ENCODE results near the gene GSX1. TPM values are rescaled to one million over a fixed set of nuclear protein-coding genes. Genes with fewer than 3 reads are reported as not detected.

The GSX1 gene
- total RNA-seq, 1 donor from 2014 or later = not detected

GRCh38 chr13:27827646-27828045, 35.4 kb downstream of the GSX1 start:
- no peak for TF ChIP-seq CTCF (IDR thresholded peaks at IDR 0.05; ENCODE audit: insufficient read depth, low read length, severe bottlenecking)
- FAIRE-seq (no peak), DNase-seq (ENCODE audit: low read depth) (no peak)
- H3K4me3 ChIP-seq (ENCODE audit: low read depth, low read length) = no peak overlapping the region
- H3K36me3 ChIP-seq (ENCODE audit: control insufficient read depth, insufficient read depth, low read length) = no peaks in the 10 kb centered on the region
- H3K27me3 ChIP-seq (ENCODE audit: control insufficient read depth, insufficient read depth, low read length) = peaks cover 18% of the 10 kb centered on the region

GRCh38 chr13:27830010-27830409, 37.7 kb downstream of the GSX1 start:
- TF ChIP-seq CTCF (IDR thresholded peaks at IDR 0.05; ENCODE audit: insufficient read depth, low read length, severe bottlenecking) = peak; percentile 98
- no peak for FAIRE-seq
- no peak for DNase-seq (ENCODE audit: low read depth)
- H3K4me3 ChIP-seq (ENCODE audit: low read depth, low read length) = no peak overlapping the region
- H3K36me3 ChIP-seq (ENCODE audit: control insufficient read depth, insufficient read depth, low read length) = no peaks in the 10 kb centered on the region
- H3K27me3 ChIP-seq (ENCODE audit: control insufficient read depth, insufficient read depth, low read length) = peaks cover 3% of the 10 kb centered on the region

GRCh38 chr13:27833206-27833605, 40.9 kb downstream of the GSX1 start:
- FAIRE-seq (no peak), DNase-seq (ENCODE audit: low read depth) (no peak)
- Histone ChIP-seq H3K4me3 (ENCODE audit: low read depth, low read length) (no peak overlapping the region), H3K27me3 (ENCODE audit: control insufficient read depth, insufficient read depth, low read length) (no peaks in the 10 kb centered on the region), H3K36me3 (ENCODE audit: control insufficient read depth, insufficient read depth, low read length) (no peaks in the 10 kb centered on the region)
- no peak for TF ChIP-seq CTCF (IDR thresholded peaks at IDR 0.05; ENCODE audit: insufficient read depth, low read length, severe bottlenecking)

- no peaks in the 10 kb centered on the region for H3K27me3 ChIP-seq (ENCODE audit: control insufficient read depth, insufficient read depth, low read length)
- no peak for TF ChIP-seq CTCF (IDR thresholded peaks at IDR 0.05; ENCODE audit: insufficient read depth, low read length, severe bottlenecking)
- DNase-seq (ENCODE audit: low read depth) = no peak
- H3K4me3 ChIP-seq (ENCODE audit: low read depth, low read length) = no peak overlapping the region
- FAIRE-seq = no peak
- H3K36me3 ChIP-seq (ENCODE audit: control insufficient read depth, insufficient read depth, low read length) = no peaks in the 10 kb centered on the region
These were observed 41.8 kb downstream of the GSX1 start for GRCh38 chr13:27834095-27834494.

GRCh38 chr13:27835799-27836198, 43.5 kb downstream of the GSX1 start:
- TF ChIP-seq CTCF (IDR thresholded peaks at IDR 0.05; ENCODE audit: insufficient read depth, low read length, severe bottlenecking) = no peak
- Histone ChIP-seq H3K27me3 (ENCODE audit: control insufficient read depth, insufficient read depth, low read length) (no peaks in the 10 kb centered on the region), H3K36me3 (ENCODE audit: control insufficient read depth, insufficient read depth, low read length) (no peaks in the 10 kb centered on the region), H3K4me3 (ENCODE audit: low read depth, low read length) (no peak overlapping the region)
- no peak for DNase-seq (ENCODE audit: low read depth)
- no peak for FAIRE-seq

GRCh38 chr13:27839809-27840467, 47.7 kb downstream of the GSX1 start:
- FAIRE-seq (no peak), DNase-seq (ENCODE audit: low read depth) (peak; percentile 64)
- no peak for TF ChIP-seq CTCF (IDR thresholded peaks at IDR 0.05; ENCODE audit: insufficient read depth, low read length, severe bottlenecking)
- H3K4me3 ChIP-seq (ENCODE audit: low read depth, low read length) = no peak overlapping the region
- H3K27me3 ChIP-seq (ENCODE audit: control insufficient read depth, insufficient read depth, low read length) = no peaks in the 10 kb centered on the region
- H3K36me3 ChIP-seq (ENCODE audit: control insufficient read depth, insufficient read depth, low read length) = no peaks in the 10 kb centered on the region
